ENCODE measurements around the gene FMNL2.

- TF ChIP-seq, protein P1, sequence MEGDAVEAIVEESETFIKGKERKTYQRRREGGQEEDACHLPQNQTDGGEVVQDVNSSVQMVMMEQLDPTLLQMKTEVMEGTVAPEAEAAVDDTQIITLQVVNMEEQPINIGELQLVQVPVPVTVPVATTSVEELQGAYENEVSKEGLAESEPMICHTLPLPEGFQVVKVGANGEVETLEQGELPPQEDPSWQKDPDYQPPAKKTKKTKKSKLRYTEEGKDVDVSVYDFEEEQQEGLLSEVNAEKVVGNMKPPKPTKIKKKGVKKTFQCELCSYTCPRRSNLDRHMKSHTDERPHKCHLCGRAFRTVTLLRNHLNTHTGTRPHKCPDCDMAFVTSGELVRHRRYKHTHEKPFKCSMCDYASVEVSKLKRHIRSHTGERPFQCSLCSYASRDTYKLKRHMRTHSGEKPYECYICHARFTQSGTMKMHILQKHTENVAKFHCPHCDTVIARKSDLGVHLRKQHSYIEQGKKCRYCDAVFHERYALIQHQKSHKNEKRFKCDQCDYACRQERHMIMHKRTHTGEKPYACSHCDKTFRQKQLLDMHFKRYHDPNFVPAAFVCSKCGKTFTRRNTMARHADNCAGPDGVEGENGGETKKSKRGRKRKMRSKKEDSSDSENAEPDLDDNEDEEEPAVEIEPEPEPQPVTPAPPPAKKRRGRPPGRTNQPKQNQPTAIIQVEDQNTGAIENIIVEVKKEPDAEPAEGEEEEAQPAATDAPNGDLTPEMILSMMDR (IDR thresholded peaks at IDR 0.05; ENCODE audit: low read length), result no peak
- no peak for TF ChIP-seq EZH2phosphoT487 (IDR thresholded peaks at IDR 0.05; ENCODE audit: low read length)
- no peak for TF ChIP-seq EZH2 (optimal IDR thresholded peaks at IDR 0.05; ENCODE audit: low read depth, low read length)
These were observed 172.9 kb downstream of the FMNL2 start for GRCh38 chr2:152507907-152508306.

All from MM.1S (cell line).